HepG2 (cell line): ENCODE results near the gene MAPK12. TPM values are rescaled to one million over a fixed set of nuclear protein-coding genes. Genes with fewer than 3 reads are reported as not detected.

ENCODE experiments used
- DMAP1 ChIP-seq: IDR thresholded peaks from 2 replicates; pipeline ENCODE4 v1.6.1; 2016
- ETV6 ChIP-seq: sonication (generic); formaldehyde crosslinking; conservative IDR thresholded peaks from 2 replicates; pipeline ENCODE4 v1.4.0; 2020; ENCODE audit warnings: missing genetic modification reagents
- JUN ChIP-seq: sonication (generic); formaldehyde crosslinking; IDR thresholded peaks from 2 replicates; pipeline ENCODE4 v1.4.0; 2020; ENCODE audit warnings: mild to moderate bottlenecking, missing genetic modification reagents
- MIER2 ChIP-seq: IDR thresholded peaks from 2 replicates; pipeline ENCODE4 v1.6.1; 2016; ENCODE audit warnings: missing biosample characterization, missing genetic modification reagents
- MTF2 ChIP-seq: sonication (generic); formaldehyde crosslinking; IDR thresholded peaks from 2 replicates; pipeline ENCODE4 v1.5.0; 2020; ENCODE audit warnings: missing genetic modification reagents, borderline replicate concordance
- MXI1 ChIP-seq: IDR thresholded peaks from 3 replicates; pipeline ENCODE4 v1.6.1; 2012; ENCODE audit warnings: low read depth, low read length, inconsistent platforms, borderline replicate concordance
- NAIF1 ChIP-seq: sonication (generic); formaldehyde crosslinking; IDR thresholded peaks from 2 replicates; pipeline ENCODE4 v1.5.0; 2020; ENCODE audit warnings: mild to moderate bottlenecking, missing genetic modification reagents, borderline replicate concordance
- ONECUT2 ChIP-seq: sonication (generic); formaldehyde crosslinking; IDR thresholded peaks from 2 replicates; pipeline ENCODE4 v1.4.0; 2020; ENCODE audit warnings: missing genetic modification reagents
- ZNF30 ChIP-seq: sonication (generic); formaldehyde crosslinking; IDR thresholded peaks from 2 replicates; pipeline ENCODE4 v1.5.0; 2020; ENCODE audit warnings: mild to moderate bottlenecking, missing genetic modification reagents
- polyA plus RNA-seq, 8 experiments: library from polyadenylated mRNA; depleted of rRNA in 3 of 8; stranded (reverse) in 7 of 8; unstranded in 1 of 8; fragments of >200 nt; fragmentation: Illumina TruSeq in 4 of 8; extraction: Trizol in 4 of 8; gene quantifications; 2 replicates each; pipeline versions ENCODE4 v1.2.1 to v1.2.3, GENCODE V29; 2011 to 2016; ENCODE audit warnings: low read depth in 4 of 8, missing spikeins in 1 of 8, mixed read lengths in 1 of 8; ENCODE audit not compliant: insufficient read depth in 1 of 8
- total RNA-seq, 5 experiments: library from RNA; depleted of rRNA; stranded (reverse); fragments of >200 nt; fragmentation: Illumina TruSeq; extraction: Trizol; gene quantifications; 2 replicates each; pipeline ENCODE4 v1.2.3, GENCODE V29; 2016; ENCODE audit warnings: low read depth in 1 of 5
- TF ChIP-seq, protein P1 (sequence below): sonication (generic); formaldehyde crosslinking; IDR thresholded peaks from 2 replicates; pipeline ENCODE4 v1.4.0; 2020; ENCODE audit warnings: missing genetic modification reagents, mild to moderate bottlenecking, borderline replicate concordance
- TF ChIP-seq, protein P2 (sequence below): sonication (generic); formaldehyde crosslinking; IDR thresholded peaks from 2 replicates; pipeline ENCODE4 v1.4.0; 2020; ENCODE audit warnings: missing genetic modification reagents
- TF ChIP-seq, protein P3 (sequence below): sonication (generic); formaldehyde crosslinking; IDR thresholded peaks from 2 replicates; pipeline ENCODE4 v1.4.0; 2020; ENCODE audit warnings: missing genetic modification reagents, borderline replicate concordance
- TF ChIP-seq, protein P4 (sequence below): sonication (generic); formaldehyde crosslinking; IDR thresholded peaks from 2 replicates; pipeline ENCODE4 v1.4.0; 2020; ENCODE audit warnings: missing genetic modification reagents
- TF ChIP-seq, protein P5 (sequence below): sonication (generic); formaldehyde crosslinking; IDR thresholded peaks from 2 replicates; pipeline ENCODE4 v1.5.1; 2020; ENCODE audit warnings: mild to moderate bottlenecking, missing genetic modification reagents, moderate library complexity

MAPK12 gene
- total and polyA plus RNA-seq, 2 of the 13 experiments (the other 11 are each of a cell fraction or from before 2014, with no cell fraction given) = 22.2 to 23.3 TPM

DNA sequence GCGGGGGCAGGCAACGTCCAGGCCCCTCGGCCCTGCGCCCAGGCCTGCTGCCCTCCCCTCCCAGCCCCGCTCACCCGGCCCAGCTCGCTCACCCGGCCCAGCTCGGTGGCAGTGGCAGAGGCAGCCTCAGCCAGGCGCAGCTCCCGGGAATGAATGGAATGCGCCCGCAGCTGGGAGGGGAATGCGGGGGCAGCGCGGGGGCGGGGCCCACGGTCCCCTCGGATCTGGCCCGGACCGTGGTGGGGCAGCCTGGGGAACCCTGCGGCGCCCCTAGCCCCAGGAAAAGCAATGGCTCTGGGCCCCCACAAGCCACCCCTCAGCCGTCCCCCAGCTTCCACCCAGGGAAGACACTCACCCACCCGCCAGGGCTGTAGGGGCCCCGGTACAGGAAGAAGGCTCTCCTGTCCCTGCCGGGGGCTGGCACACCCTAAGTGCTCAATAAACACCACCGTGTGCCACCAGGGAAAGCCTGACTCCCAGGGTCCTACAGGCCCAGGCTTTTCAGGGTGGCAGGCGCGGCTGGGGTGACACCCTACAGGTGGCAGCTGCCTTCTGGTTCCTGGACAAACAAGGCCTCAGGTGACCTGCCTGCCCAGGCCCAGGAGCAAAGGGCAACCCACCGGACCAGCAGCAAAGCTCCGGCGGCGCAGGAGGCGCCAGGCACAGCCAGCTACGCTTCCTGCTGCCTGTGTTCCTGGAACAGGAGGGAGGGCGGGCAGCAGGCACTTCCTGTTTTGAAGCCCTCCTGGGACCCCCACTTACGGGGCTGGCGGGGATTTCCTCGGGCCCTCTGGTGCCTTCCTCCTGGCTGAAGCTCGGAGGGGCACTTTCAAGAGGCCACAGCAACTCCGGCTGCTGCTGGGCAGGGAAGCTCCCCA, 32.2 kb upstream of the MAPK12 start (continued):
- TF ChIP-seq, protein P1, sequence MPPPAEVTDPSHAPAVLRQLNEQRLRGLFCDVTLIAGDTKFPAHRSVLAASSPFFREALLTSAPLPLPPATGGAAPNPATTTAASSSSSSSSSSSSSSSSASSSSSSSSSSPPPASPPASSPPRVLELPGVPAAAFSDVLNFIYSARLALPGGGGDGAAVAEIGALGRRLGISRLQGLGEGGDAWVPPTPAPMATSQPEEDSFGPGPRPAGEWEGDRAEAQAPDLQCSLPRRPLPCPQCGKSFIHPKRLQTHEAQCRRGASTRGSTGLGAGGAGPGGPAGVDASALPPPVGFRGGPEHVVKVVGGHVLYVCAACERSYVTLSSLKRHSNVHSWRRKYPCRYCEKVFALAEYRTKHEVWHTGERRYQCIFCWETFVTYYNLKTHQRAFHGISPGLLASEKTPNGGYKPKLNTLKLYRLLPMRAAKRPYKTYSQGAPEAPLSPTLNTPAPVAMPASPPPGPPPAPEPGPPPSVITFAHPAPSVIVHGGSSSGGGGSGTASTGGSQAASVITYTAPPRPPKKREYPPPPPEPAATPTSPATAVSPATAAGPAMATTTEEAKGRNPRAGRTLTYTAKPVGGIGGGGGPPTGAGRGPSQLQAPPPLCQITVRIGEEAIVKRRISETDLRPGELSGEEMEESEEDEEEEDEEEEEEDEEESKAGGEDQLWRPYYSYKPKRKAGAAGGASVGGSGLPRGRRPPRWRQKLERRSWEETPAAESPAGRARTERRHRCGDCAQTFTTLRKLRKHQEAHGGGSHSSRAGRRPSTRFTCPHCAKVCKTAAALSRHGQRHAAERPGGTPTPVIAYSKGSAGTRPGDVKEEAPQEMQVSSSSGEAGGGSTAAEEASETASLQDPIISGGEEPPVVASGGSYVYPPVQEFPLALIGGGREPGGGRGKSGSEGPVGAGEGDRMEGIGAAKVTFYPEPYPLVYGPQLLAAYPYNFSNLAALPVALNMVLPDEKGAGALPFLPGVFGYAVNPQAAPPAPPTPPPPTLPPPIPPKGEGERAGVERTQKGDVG (CRISPR knock-in tag) = no peak
- TF ChIP-seq MIER2 (CRISPR knock-in tag) = peak; percentile 55; the same call in 1 of the 2 replicates
- 0 out of 2 replicates have a peak, but pooled peaks have one; percentile 26 for TF ChIP-seq MTF2 (CRISPR knock-in tag)
- TF ChIP-seq, protein P2, sequence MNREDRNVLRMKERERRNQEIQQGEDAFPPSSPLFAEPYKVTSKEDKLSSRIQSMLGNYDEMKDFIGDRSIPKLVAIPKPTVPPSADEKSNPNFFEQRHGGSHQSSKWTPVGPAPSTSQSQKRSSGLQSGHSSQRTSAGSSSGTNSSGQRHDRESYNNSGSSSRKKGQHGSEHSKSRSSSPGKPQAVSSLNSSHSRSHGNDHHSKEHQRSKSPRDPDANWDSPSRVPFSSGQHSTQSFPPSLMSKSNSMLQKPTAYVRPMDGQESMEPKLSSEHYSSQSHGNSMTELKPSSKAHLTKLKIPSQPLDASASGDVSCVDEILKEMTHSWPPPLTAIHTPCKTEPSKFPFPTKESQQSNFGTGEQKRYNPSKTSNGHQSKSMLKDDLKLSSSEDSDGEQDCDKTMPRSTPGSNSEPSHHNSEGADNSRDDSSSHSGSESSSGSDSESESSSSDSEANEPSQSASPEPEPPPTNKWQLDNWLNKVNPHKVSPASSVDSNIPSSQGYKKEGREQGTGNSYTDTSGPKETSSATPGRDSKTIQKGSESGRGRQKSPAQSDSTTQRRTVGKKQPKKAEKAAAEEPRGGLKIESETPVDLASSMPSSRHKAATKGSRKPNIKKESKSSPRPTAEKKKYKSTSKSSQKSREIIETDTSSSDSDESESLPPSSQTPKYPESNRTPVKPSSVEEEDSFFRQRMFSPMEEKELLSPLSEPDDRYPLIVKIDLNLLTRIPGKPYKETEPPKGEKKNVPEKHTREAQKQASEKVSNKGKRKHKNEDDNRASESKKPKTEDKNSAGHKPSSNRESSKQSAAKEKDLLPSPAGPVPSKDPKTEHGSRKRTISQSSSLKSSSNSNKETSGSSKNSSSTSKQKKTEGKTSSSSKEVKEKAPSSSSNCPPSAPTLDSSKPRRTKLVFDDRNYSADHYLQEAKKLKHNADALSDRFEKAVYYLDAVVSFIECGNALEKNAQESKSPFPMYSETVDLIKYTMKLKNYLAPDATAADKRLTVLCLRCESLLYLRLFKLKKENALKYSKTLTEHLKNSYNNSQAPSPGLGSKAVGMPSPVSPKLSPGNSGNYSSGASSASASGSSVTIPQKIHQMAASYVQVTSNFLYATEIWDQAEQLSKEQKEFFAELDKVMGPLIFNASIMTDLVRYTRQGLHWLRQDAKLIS = no peak
- TF ChIP-seq, protein P3, sequence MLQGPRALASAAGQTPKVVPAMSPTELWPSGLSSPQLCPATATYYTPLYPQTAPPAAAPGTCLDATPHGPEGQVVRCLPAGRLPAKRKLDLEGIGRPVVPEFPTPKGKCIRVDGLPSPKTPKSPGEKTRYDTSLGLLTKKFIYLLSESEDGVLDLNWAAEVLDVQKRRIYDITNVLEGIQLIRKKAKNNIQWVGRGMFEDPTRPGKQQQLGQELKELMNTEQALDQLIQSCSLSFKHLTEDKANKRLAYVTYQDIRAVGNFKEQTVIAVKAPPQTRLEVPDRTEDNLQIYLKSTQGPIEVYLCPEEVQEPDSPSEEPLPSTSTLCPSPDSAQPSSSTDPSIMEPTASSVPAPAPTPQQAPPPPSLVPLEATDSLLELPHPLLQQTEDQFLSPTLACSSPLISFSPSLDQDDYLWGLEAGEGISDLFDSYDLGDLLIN = no peak
- TF ChIP-seq MXI1 = peak; percentile 39; the same call in 1 of the 3 replicates
- 0 out of 2 replicates have a peak, but pooled peaks have one; percentile 12 for TF ChIP-seq ONECUT2 (CRISPR knock-in tag)
- TF ChIP-seq, protein P4, sequence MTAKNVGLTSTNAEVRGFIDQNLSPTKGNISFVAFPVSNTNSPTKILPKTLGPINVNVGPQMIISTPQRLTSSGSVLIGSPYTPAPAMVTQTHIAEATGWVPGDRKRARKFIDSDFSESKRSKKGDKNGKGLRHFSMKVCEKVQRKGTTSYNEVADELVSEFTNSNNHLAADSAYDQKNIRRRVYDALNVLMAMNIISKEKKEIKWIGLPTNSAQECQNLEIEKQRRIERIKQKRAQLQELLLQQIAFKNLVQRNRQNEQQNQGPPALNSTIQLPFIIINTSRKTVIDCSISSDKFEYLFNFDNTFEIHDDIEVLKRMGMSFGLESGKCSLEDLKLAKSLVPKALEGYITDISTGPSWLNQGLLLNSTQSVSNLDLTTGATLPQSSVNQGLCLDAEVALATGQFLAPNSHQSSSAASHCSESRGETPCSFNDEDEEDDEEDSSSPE (CRISPR knock-in tag) = no peak
- TF ChIP-seq DMAP1 (CRISPR knock-in tag) = peak; percentile 79
- TF ChIP-seq ETV6 = peak; percentile 68; the same call in 1 of the 2 replicates
- TF ChIP-seq, protein P5, sequence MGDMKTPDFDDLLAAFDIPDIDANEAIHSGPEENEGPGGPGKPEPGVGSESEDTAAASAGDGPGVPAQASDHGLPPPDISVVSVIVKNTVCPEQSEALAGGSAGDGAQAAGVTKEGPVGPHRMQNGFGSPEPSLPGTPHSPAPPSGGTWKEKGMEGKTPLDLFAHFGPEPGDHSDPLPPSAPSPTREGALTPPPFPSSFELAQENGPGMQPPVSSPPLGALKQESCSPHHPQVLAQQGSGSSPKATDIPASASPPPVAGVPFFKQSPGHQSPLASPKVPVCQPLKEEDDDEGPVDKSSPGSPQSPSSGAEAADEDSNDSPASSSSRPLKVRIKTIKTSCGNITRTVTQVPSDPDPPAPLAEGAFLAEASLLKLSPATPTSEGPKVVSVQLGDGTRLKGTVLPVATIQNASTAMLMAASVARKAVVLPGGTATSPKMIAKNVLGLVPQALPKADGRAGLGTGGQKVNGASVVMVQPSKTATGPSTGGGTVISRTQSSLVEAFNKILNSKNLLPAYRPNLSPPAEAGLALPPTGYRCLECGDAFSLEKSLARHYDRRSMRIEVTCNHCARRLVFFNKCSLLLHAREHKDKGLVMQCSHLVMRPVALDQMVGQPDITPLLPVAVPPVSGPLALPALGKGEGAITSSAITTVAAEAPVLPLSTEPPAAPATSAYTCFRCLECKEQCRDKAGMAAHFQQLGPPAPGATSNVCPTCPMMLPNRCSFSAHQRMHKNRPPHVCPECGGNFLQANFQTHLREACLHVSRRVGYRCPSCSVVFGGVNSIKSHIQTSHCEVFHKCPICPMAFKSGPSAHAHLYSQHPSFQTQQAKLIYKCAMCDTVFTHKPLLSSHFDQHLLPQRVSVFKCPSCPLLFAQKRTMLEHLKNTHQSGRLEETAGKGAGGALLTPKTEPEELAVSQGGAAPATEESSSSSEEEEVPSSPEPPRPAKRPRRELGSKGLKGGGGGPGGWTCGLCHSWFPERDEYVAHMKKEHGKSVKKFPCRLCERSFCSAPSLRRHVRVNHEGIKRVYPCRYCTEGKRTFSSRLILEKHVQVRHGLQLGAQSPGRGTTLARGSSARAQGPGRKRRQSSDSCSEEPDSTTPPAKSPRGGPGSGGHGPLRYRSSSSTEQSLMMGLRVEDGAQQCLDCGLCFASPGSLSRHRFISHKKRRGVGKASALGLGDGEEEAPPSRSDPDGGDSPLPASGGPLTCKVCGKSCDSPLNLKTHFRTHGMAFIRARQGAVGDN = peak; percentile 99
- TF ChIP-seq NAIF1 (CRISPR knock-in tag) = no peak
- TF ChIP-seq JUN (CRISPR knock-in tag) = no peak
- 0 out of 2 replicates have a peak, but pooled peaks have one; percentile 57 for TF ChIP-seq ZNF30
